IMR-90 (cell line): ENCODE data around the gene TNFRSF14. TPM values are rescaled to one million over a fixed set of nuclear protein-coding genes. Genes with fewer than 3 reads are reported as not detected.
A peak's percentile ranks its signal among the peaks of the same experiment; 100 is the strongest.

Experiments used
- ATAC-seq: fragments of 200-7000 bp; cut with Tn5 transposase; 2 replicates; pipeline ENCODE4 v1.9.1; 2020; ENCODE audit warnings: low read depth, mild to moderate bottlenecking, moderate library complexity
- BruUV-seq: library from RNA; stranded (reverse); fragments of 400-500 nt; replicated peaks from 2 replicates; lab custom pipeline; 2021; lab: Mats Ljungman, UMichigan
- CTCF ChIA-PET: fragments of 300-600 bp; formaldehyde crosslinking; extraction: SDS; loops from one replicate; lab custom pipeline; 2021; ENCODE audit warnings: antibody characterized with exemption; lab: Yijun Ruan, JAX
- POLR2A ChIA-PET: fragments of 300-600 bp; sonication (Branson Sonifier 250); formaldehyde crosslinking; loops from one replicate; lab custom pipeline; 2022; ENCODE audit warnings: antibody characterized with exemption; ENCODE audit not compliant: unreplicated experiment; lab: Charles Lee
- DNase-seq: peaks from one replicate; pipeline ENCODE4 v3.0.0; 2013
- H2AFZ ChIP-seq: replicated peaks from 2 replicates; pipeline ENCODE3; 2013; ENCODE audit warnings: low read length, mild to moderate bottlenecking; ENCODE audit not compliant: poor library complexity
- H2AK5ac ChIP-seq: 2 replicates; pipeline ENCODE4 v1.6.1; 2013; ENCODE audit warnings: low read depth, low read length, inconsistent platforms
- H2AK9ac ChIP-seq: replicated peaks from 2 replicates; pipeline ENCODE3; 2013; ENCODE audit warnings: mild to moderate bottlenecking, low read depth, low read length, moderate library complexity; ENCODE audit not compliant: poor library complexity
- H2BK120ac ChIP-seq: 2 replicates; pipeline ENCODE4 v1.6.1; 2013; ENCODE audit warnings: low read depth, low read length, inconsistent platforms
- H2BK15ac ChIP-seq: 3 replicates; pipeline ENCODE4 v1.6.1; 2013; ENCODE audit warnings: low read depth, low read length, inconsistent platforms
- H2BK20ac ChIP-seq: 2 replicates; pipeline ENCODE4 v1.6.1; 2013; ENCODE audit warnings: low read depth, mild to moderate bottlenecking, inconsistent platforms, low read length, moderate library complexity
- H2BK5ac ChIP-seq: 2 replicates; pipeline ENCODE4 v1.6.1; 2013; ENCODE audit warnings: mild to moderate bottlenecking, low read depth, low read length, inconsistent platforms; ENCODE audit not compliant: poor library complexity, severe bottlenecking
- H3K14ac ChIP-seq: replicated peaks from 2 replicates; pipeline ENCODE4 v1.6.1; 2013; ENCODE audit warnings: low read depth, low read length, inconsistent platforms
- H3K18ac ChIP-seq: 2 replicates; pipeline ENCODE4 v1.6.1; 2013; ENCODE audit warnings: low read depth, low read length, control low read depth
- H3K23ac ChIP-seq: 2 replicates; pipeline ENCODE4 v1.6.1; 2013; ENCODE audit warnings: low read depth, low read length, inconsistent platforms
- H3K27ac ChIP-seq: 2 replicates; pipeline ENCODE4 v1.5.1; 2013; ENCODE audit warnings: mild to moderate bottlenecking, control low read depth, low read length; ENCODE audit not compliant: insufficient read depth
- H3K27me3 ChIP-seq: 2 replicates; pipeline ENCODE4 v1.6.1; 2013; ENCODE audit warnings: low read length; ENCODE audit not compliant: control insufficient read depth, insufficient read depth
- H3K36me3 ChIP-seq: 2 replicates; pipeline ENCODE4 v1.6.1; 2013; ENCODE audit warnings: low read length, mixed read lengths; ENCODE audit not compliant: control insufficient read depth, insufficient read depth
- H3K4ac ChIP-seq: 2 replicates; pipeline ENCODE4 v1.6.1; 2013; ENCODE audit warnings: low read depth, low read length, inconsistent platforms
- H3K4me1 ChIP-seq: 2 replicates; pipeline ENCODE4 v1.6.1; 2013; ENCODE audit warnings: low read length, mixed read lengths; ENCODE audit not compliant: control insufficient read depth, insufficient read depth
- H3K4me2 ChIP-seq: 2 replicates; pipeline ENCODE4 v1.6.1; 2013; ENCODE audit warnings: low read depth, mild to moderate bottlenecking, control low read depth, low read length, moderate library complexity
- H3K4me3 ChIP-seq: 2 replicates; pipeline ENCODE4 v1.5.1; 2013; ENCODE audit warnings: low read depth, mild to moderate bottlenecking, control low read depth, low read length, moderate library complexity; ENCODE audit not compliant: insufficient read depth
- H3K56ac ChIP-seq: 2 replicates; pipeline ENCODE4 v1.6.1; 2013; ENCODE audit warnings: low read length, inconsistent platforms; ENCODE audit not compliant: insufficient read depth; ENCODE audit errors: extremely low read depth
- H3K79me1 ChIP-seq, 2 experiments: 2 replicates each; pipeline ENCODE4 v1.6.1; 2013; ENCODE audit warnings: low read length in 2 of 2, inconsistent platforms in 1 of 2, low read depth in 1 of 2
- H3K9ac ChIP-seq: 2 replicates; pipeline ENCODE4 v1.6.1; 2013; ENCODE audit warnings: low read depth, low read length, control low read depth
- H3K9me1 ChIP-seq: 2 replicates; pipeline ENCODE4 v1.6.1; 2013; ENCODE audit warnings: low read length, inconsistent platforms; ENCODE audit not compliant: insufficient read depth
- H3K9me3 ChIP-seq: 2 replicates; pipeline ENCODE4 v1.6.1; 2013; ENCODE audit warnings: low read length; ENCODE audit not compliant: control insufficient read depth, insufficient read depth
- H4K20me1 ChIP-seq: 2 replicates; pipeline ENCODE4 v1.6.1; 2013; ENCODE audit warnings: low read length, inconsistent platforms; ENCODE audit not compliant: insufficient read depth
- H4K5ac ChIP-seq: 2 replicates; pipeline ENCODE4 v1.6.1; 2013; ENCODE audit warnings: mild to moderate bottlenecking, low read depth, low read length, control low read depth
- H4K8ac ChIP-seq, 2 experiments: 2 replicates each; pipeline ENCODE4 v1.6.1; 2013; ENCODE audit warnings: low read depth in 2 of 2, low read length in 2 of 2, control low read depth in 1 of 2, inconsistent platforms in 1 of 2
- H4K91ac ChIP-seq: 2 replicates; pipeline ENCODE4 v1.6.1; 2013; ENCODE audit warnings: low read depth, low read length, inconsistent platforms; ENCODE audit not compliant: insufficient read depth
- BHLHE40 ChIP-seq: fragments of 150-350 bp; IDR thresholded peaks from 2 replicates; pipeline ENCODE4 v1.6.1; 2016; ENCODE audit warnings: mild to moderate bottlenecking, low read depth, low read length
- CHD1 ChIP-seq: IDR thresholded peaks from 2 replicates; pipeline ENCODE4 v1.6.1; 2012; ENCODE audit warnings: low read depth, low read length, improper control_type of control experiment
- CTCF ChIP-seq: conservative IDR thresholded peaks from 2 replicates; pipeline ENCODE4 v1.5.1; 2012; ENCODE audit warnings: mild to moderate bottlenecking, low read depth, low read length, improper control_type of control experiment
- ELK1 ChIP-seq: fragments of 150-350 bp; IDR thresholded peaks from 2 replicates; pipeline ENCODE4 v1.6.1; 2016; ENCODE audit warnings: low read depth, mild to moderate bottlenecking, low read length, moderate library complexity, borderline replicate concordance
- MAFK ChIP-seq: IDR thresholded peaks from 2 replicates; pipeline ENCODE4 v1.6.1; 2012; ENCODE audit warnings: low read depth, low read length, improper control_type of control experiment
- MAZ ChIP-seq: IDR thresholded peaks from 2 replicates; pipeline ENCODE4 v1.6.1; 2012; ENCODE audit warnings: low read depth, mild to moderate bottlenecking, low read length, improper control_type of control experiment, moderate library complexity, borderline replicate concordance
- MXI1 ChIP-seq: IDR thresholded peaks from 2 replicates; pipeline ENCODE4 v1.6.1; 2012; ENCODE audit warnings: low read depth, mild to moderate bottlenecking, low read length, moderate library complexity, borderline replicate concordance
- NFE2L2 ChIP-seq: fragments of 150-350 bp; IDR thresholded peaks from 2 replicates; pipeline ENCODE4 v1.6.1; 2016; ENCODE audit warnings: low read depth, mild to moderate bottlenecking, low read length
- POLR2A ChIP-seq: IDR thresholded peaks from 2 replicates; pipeline ENCODE4 v1.6.1; 2012; ENCODE audit warnings: mild to moderate bottlenecking, low read depth, low read length
- RAD21 ChIP-seq: IDR thresholded peaks from 2 replicates; pipeline ENCODE4 v1.6.1; 2012; ENCODE audit warnings: low read length, improper control_type of control experiment
- RCOR1 ChIP-seq: IDR thresholded peaks from 2 replicates; pipeline ENCODE4 v1.6.1; 2012; ENCODE audit warnings: mild to moderate bottlenecking, low read length, improper control_type of control experiment; ENCODE audit not compliant: insufficient replicate concordance
- RFX5 ChIP-seq: IDR thresholded peaks from 2 replicates; pipeline ENCODE4 v1.8.0; 2012; ENCODE audit warnings: low read depth, mild to moderate bottlenecking, low read length, moderate library complexity
- USF2 ChIP-seq: fragments of 150-350 bp; IDR thresholded peaks from 2 replicates; pipeline ENCODE4 v1.6.1; 2017; ENCODE audit warnings: mild to moderate bottlenecking, antibody characterized with exemption, low read length, low read depth
- WGBS, 2 experiments: methylation state at CpG; one replicate each; pipeline versions ENCODE4 v1.1.5 to v1.1.7; 2013; ENCODE audit warnings: missing lambda C conversion rate in 2 of 2; ENCODE audit not compliant: insufficient read length in 1 of 2; ENCODE audit errors: extremely low coverage in 2 of 2; 5-methylcytosine and 5-hydroxymethylcytosine counted together
- dilution Hi-C: fragments of 300-500 bp; cut with HindIII; formaldehyde crosslinking; loops from one replicate; pipeline ENCODE4 v1.14.3; 2018; ENCODE audit warnings: low sequenced_read_pairs; ENCODE audit not compliant: unreplicated experiment
- in situ Hi-C: fragments of 300-500 bp; cut with MboI; formaldehyde crosslinking; loops from 3 replicates; pipeline ENCODE4 v1.14.3; 2019; ENCODE audit warnings: low sequenced_read_pairs, inconsistent platforms, mixed read lengths
- intact Hi-C: fragments of 100-400 bp; cut with micrococcal nuclease; formaldehyde crosslinking; loops from 2 replicates; pipeline ENCODE4 v1.10.0; 2022
- polyA plus RNA-seq, 3 experiments: library from polyadenylated mRNA; depleted of rRNA; stranded (reverse); fragments of >200 nt; gene quantifications; 2 replicates each; pipeline ENCODE4 v1.2.3, GENCODE V29; 2012; ENCODE audit warnings: low replicate concordance in 1 of 3
- total RNA-seq: library from RNA; depleted of rRNA; stranded (reverse); fragments of >200 nt; gene quantifications from 2 replicates; pipeline ENCODE4 v1.2.3, GENCODE V29; 2012

Gene TNFRSF14
- total and polyA plus RNA-seq, 2 of the 4 experiments (the other 2 are of a cell fraction), result 1.3 to 4.2 TPM

GRCh38 chr1:2526824-2527555 is 29.2 kb upstream of the TNFRSF14 start:
- Histone ChIP-seq H4K20me1 (peaks cover 37% of the 10 kb centered on the region), H4K8ac (peak overlapping the region in 1 of 2 experiments; percentile 75; a peak in 2 of 4 replicates), H3K36me3 (0 out of 2 replicates have a peak, but pooled peaks cover 2% of the 10 kb centered on the region), H3K27me3 (peaks cover 23% of the 10 kb centered on the region; the same call in 1 of the 2 replicates), H3K79me1 (peaks cover 7 to 36% of the 10 kb centered on the region in 2 experiments), H2BK20ac (0 out of 2 replicates have a peak overlapping the region, but pooled peaks have one; percentile 22), H3K4me1 (peaks cover 25% of the 10 kb centered on the region), H3K56ac (no peak overlapping the region), H3K4me2 (peak overlapping the region; percentile 85), H3K23ac (0 out of 2 replicates have a peak overlapping the region, but pooled peaks have one; percentile 32), H2BK5ac (no peak overlapping the region), H2AFZ (peak overlapping the region; percentile 88), H3K9me3 (no peaks in the 10 kb centered on the region), H2BK15ac (no peak overlapping the region), H3K14ac (0 out of 2 replicates have a peak overlapping the region, but pooled peaks have one; percentile 40), H4K5ac (no peak overlapping the region), H3K4me3 (peak overlapping the region; percentile 95), H3K27ac (peak overlapping the region; percentile 2; the same call in 1 of the 2 replicates), H2AK5ac (peak overlapping the region; percentile 13; the same call in 1 of the 2 replicates), H3K4ac (peak overlapping the region; percentile 30; the same call in 1 of the 2 replicates), H3K9ac (peak overlapping the region; percentile 13; the same call in 1 of the 2 replicates), H3K9me1 (peaks cover 13% of the 10 kb centered on the region), H3K18ac (no peak overlapping the region), H2BK120ac (no peak overlapping the region), H4K91ac (0 out of 2 replicates have a peak overlapping the region, but pooled peaks have one; percentile 13), H2AK9ac (peak overlapping the region; percentile 76)
- no TSS peak for BruUV-seq
- DNase-seq (peak; percentile 59), ATAC-seq (peak; percentile 2)
- intact Hi-C loops (loop anchor here (5.0 kb wide), 1 partner anchor 115 kb away; the partner anchor contains the start of gene PEX10), dilution Hi-C loops (no loop called here), in situ Hi-C loops (loop anchor here (25.0 kb wide), 1 partner anchor 340 kb away; the partner anchor contains the start of gene FAAP20)
- POLR2A ChIA-PET, result no interaction called here
- WGBS, 2 experiments, result 28% methylated on average over 15 of the region's 20 CpGs; no CpG with 5 or more reads in 1 of the 2 experiments
- CTCF ChIA-PET, result interaction anchor here (1.1 kb wide), 1 partner anchor 8 kb away, joined by 3 read pairs; no protein-coding TSS in a partner anchor
- TF ChIP-seq RCOR1, result no peak
- TF ChIP-seq BHLHE40, result 0 out of 2 replicates have a peak, but pooled peaks have one; percentile 31
- peak; percentile 81 for TF ChIP-seq USF2
- TF ChIP-seq RAD21, result no peak
- TF ChIP-seq MXI1, result peak; percentile 55; the same call in 1 of the 2 replicates
- no peak for TF ChIP-seq CHD1
- no peak for TF ChIP-seq POLR2A
- TF ChIP-seq ELK1, result no peak
- no peak for TF ChIP-seq MAZ
- TF ChIP-seq NFE2L2, result no peak
- TF ChIP-seq CTCF, result no peak
- no peak for TF ChIP-seq RFX5
- no peak for TF ChIP-seq MAFK
